Measurements from ENCODE around the gene SPAG9.

- TF ChIP-seq CTCF (IDR thresholded peaks at IDR 0.05) (no peak), POLR2A (IDR thresholded peaks at IDR 0.05) (no peak), POLR2AphosphoS5 (IDR thresholded peaks at IDR 0.05) (no peak)
Measured at GRCh38 chr17:51144266-51145022, 23.8 kb upstream of the SPAG9 start.

All from breast epithelium (tissue), 3 donors.